Neural cell (in vitro differentiated cells): ENCODE results near the gene ARL8A.

ENCODE experiments used
- EP300 ChIP-seq: fragments of 450-650 bp; conservative IDR thresholded peaks from 2 replicates; pipeline ENCODE4 v1.6.1; 2014; ENCODE audit warnings: antibody characterized with exemption, mild to moderate bottlenecking, moderate library complexity; ENCODE audit not compliant: poor library complexity, severe bottlenecking
- EZH2 ChIP-seq: fragments of 200-600, 300-800 bp; shearing (Covaris generic), sonication (generic); IDR thresholded peaks from 2 replicates; pipeline ENCODE4 v1.6.1; 2014; ENCODE audit warnings: antibody characterized with exemption, low read length, borderline replicate concordance, mild to moderate bottlenecking; ENCODE audit not compliant: insufficient read depth, poor library complexity, severe bottlenecking
- MXI1 ChIP-seq: fragments of 450-650 bp; conservative IDR thresholded peaks from 2 replicates; pipeline ENCODE4 v1.6.1; 2014; ENCODE audit warnings: antibody characterized with exemption, mild to moderate bottlenecking; ENCODE audit not compliant: poor library complexity, severe bottlenecking
- POLR2AphosphoS5 ChIP-seq: IDR thresholded peaks from 2 replicates; pipeline ENCODE4 v1.6.1; 2012
- REST ChIP-seq: IDR thresholded peaks from 2 replicates; pipeline ENCODE4 v1.6.1; 2012; ENCODE audit warnings: borderline replicate concordance
- TF ChIP-seq, protein P1 (sequence below): fragments of 450-650 bp; IDR thresholded peaks from 2 replicates; pipeline ENCODE4 v1.5.1; 2014; ENCODE audit warnings: antibody characterized with exemption, mild to moderate bottlenecking, moderate library complexity; ENCODE audit not compliant: poor library complexity, severe bottlenecking

GRCh38 chr1:202088206-202088605, 56.3 kb downstream of the ARL8A start:
- TF ChIP-seq, protein P1, sequence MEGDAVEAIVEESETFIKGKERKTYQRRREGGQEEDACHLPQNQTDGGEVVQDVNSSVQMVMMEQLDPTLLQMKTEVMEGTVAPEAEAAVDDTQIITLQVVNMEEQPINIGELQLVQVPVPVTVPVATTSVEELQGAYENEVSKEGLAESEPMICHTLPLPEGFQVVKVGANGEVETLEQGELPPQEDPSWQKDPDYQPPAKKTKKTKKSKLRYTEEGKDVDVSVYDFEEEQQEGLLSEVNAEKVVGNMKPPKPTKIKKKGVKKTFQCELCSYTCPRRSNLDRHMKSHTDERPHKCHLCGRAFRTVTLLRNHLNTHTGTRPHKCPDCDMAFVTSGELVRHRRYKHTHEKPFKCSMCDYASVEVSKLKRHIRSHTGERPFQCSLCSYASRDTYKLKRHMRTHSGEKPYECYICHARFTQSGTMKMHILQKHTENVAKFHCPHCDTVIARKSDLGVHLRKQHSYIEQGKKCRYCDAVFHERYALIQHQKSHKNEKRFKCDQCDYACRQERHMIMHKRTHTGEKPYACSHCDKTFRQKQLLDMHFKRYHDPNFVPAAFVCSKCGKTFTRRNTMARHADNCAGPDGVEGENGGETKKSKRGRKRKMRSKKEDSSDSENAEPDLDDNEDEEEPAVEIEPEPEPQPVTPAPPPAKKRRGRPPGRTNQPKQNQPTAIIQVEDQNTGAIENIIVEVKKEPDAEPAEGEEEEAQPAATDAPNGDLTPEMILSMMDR: no peak
- no peak for TF ChIP-seq POLR2AphosphoS5
- TF ChIP-seq MXI1: no peak
- no peak for TF ChIP-seq REST
- no peak for TF ChIP-seq EZH2
- no peak for TF ChIP-seq EP300
